Esophagus muscularis mucosa (tissue), 4 donors: Measurements from ENCODE around the gene CD28. TPM values are rescaled to one million over a fixed set of nuclear protein-coding genes. Genes with fewer than 3 reads are reported as not detected.

Source experiments
- DNase-seq: peaks from one replicate; pipeline ENCODE4 v3.0.0-alpha.2; 2017; ENCODE audit errors: extremely low spot score
- H3K27ac ChIP-seq, 4 donors: fragments of 200-600 bp; sonication (generic); replicated peaks in 1 of 4; 1 replicate in 3 of 4; 2 replicates in 1 of 4; pipeline ENCODE4 v1.5.1; 2016 to 2019; ENCODE audit warnings: mild to moderate bottlenecking in 1 of 4
- H3K27me3 ChIP-seq, 4 donors: fragments of 200-600 bp; sonication (generic); one replicate each; pipeline versions ENCODE4 v1.5.1 to v1.6.0; 2016 to 2019
- H3K36me3 ChIP-seq, 4 donors: fragments of 200-600 bp; sonication (generic); one replicate each; pipeline ENCODE4 v1.5.1; 2016 to 2019
- H3K4me1 ChIP-seq, 4 donors: fragments of 200-600 bp; sonication (generic); one replicate each; pipeline ENCODE4 v1.5.1; 2016 to 2019
- H3K4me3 ChIP-seq, 4 donors: fragments of 200-600 bp; sonication (generic); 1 replicate in 2 of 4; 2 replicates in 2 of 4; pipeline ENCODE4 v1.5.1; 2016 to 2019; ENCODE audit warnings: mild to moderate bottlenecking in 4 of 4, moderate library complexity in 1 of 4
- H3K9me3 ChIP-seq, 4 donors: fragments of 200-600 bp; sonication (generic); 1 replicate in 3 of 4; 2 replicates in 1 of 4; pipeline ENCODE4 v1.5.1; 2016 to 2019
- CTCF ChIP-seq, 3 experiments: fragments of 200-600 bp in 2 of 3; fragments of 450-650 bp in 1 of 3; sonication (generic) in 2 of 3; IDR thresholded peaks; one replicate each; pipeline ENCODE4 v1.5.1; 2017 to 2019; ENCODE audit warnings: antibody characterized with exemption in 3 of 3, mild to moderate bottlenecking in 2 of 3, moderate library complexity in 1 of 3
- EP300 ChIP-seq: sonication (generic); formaldehyde crosslinking; IDR thresholded peaks from one replicate; pipeline ENCODE4 v1.6.1; 2017; ENCODE audit warnings: antibody characterized with exemption
- POLR2A ChIP-seq: fragments of 450-650 bp; IDR thresholded peaks from one replicate; pipeline ENCODE4 v1.6.1; 2017; ENCODE audit warnings: antibody characterized with exemption, moderate library complexity, mild to moderate bottlenecking, low read depth
- POLR2AphosphoS5 ChIP-seq, 2 donors: sonication (generic); formaldehyde crosslinking; IDR thresholded peaks; one replicate each; pipeline ENCODE4 v1.6.1; 2017; ENCODE audit warnings: antibody characterized with exemption in 2 of 2
- WGBS: methylation state at CpG from one replicate; pipeline ENCODE4 v1.1.5; 2018; 5-methylcytosine and 5-hydroxymethylcytosine counted together
- intact Hi-C: fragments of 100-400 bp; cut with DNase I; formaldehyde crosslinking; loops from one replicate; pipeline ENCODE4 v1.15.1; 2023
- total RNA-seq, 4 donors: library from RNA; depleted of rRNA; stranded (reverse); fragments of >200 nt; gene quantifications; one replicate each; pipeline versions ENCODE4 v1.1.0 to v1.2.1, GENCODE V29; 2016

The CD28 gene
- total RNA-seq, 4 donors from 2014 or later: under 0.01 to 2.2 (median 0.28) TPM

- intact Hi-C loops: no loop called here
- H3K4me1 ChIP-seq: peaks cover 60 to 77% (median 65%) of the 10 kb centered on the region in 4 donors
- H3K27ac ChIP-seq: peak overlapping the region; percentile 60 to 72 (median 65)
These were observed 22.4 kb upstream of the CD28 start for GRCh38 chr2:203683932-203684556.

GRCh38 chr2:203685081-203685621 is 21.3 kb upstream of the CD28 start:
- intact Hi-C loops: no loop called here
- Histone ChIP-seq H3K27ac (peak overlapping the region; percentile 60 to 72 (median 65)), H3K4me1 (peaks cover 65 to 80% (median 72%) of the 10 kb centered on the region in 4 donors), H3K36me3 (no peaks in the 10 kb centered on the region), H3K27me3 (no peaks in the 10 kb centered on the region), H3K9me3 (no peaks in the 10 kb centered on the region), H3K4me3 (no peak overlapping the region)
- peak; percentile 47 to 58 for TF ChIP-seq POLR2AphosphoS5 (IDR thresholded peaks at IDR 0.05)
- TF ChIP-seq CTCF (IDR thresholded peaks at IDR 0.05): no peak
- 66% methylated on average over 5 of the region's 5 CpGs for WGBS
- peak; percentile 42 for DNase-seq

More at GRCh38 chr2:203683932-203684556, 22.4 kb upstream of the CD28 start:
- no peaks in the 10 kb centered on the region for H3K27me3 ChIP-seq
- TF ChIP-seq CTCF (IDR thresholded peaks at IDR 0.05) (no peak), POLR2AphosphoS5 (IDR thresholded peaks at IDR 0.05) (no peak), EP300 (no peak), POLR2A (no peak)
- H3K9me3 ChIP-seq: no peaks in the 10 kb centered on the region
- 87% methylated on average over 1 of the region's 1 CpG for WGBS
- no peak overlapping the region for H3K4me3 ChIP-seq
- DNase-seq: peak; percentile 91
- H3K36me3 ChIP-seq: no peaks in the 10 kb centered on the region

- H3K4me1 ChIP-seq: peaks cover 63 to 79% (median 73%) of the 10 kb centered on the region in 4 donors
These were observed 20.5 kb upstream of the CD28 start for GRCh38 chr2:203685789-203686420.

GRCh38 chr2:203687165-203687564 is 19.3 kb upstream of the CD28 start:
- Histone ChIP-seq H3K27ac (no peak overlapping the region), H3K9me3 (no peaks in the 10 kb centered on the region), H3K27me3 (no peaks in the 10 kb centered on the region), H3K4me1 (peaks cover 51 to 75% (median 70%) of the 10 kb centered on the region in 4 donors), H3K36me3 (no peaks in the 10 kb centered on the region), H3K4me3 (no peak overlapping the region)
- intact Hi-C loops: no loop called here
- 100% methylated on average over 2 of the region's 2 CpGs for WGBS
- DNase-seq: peak; percentile 47
- TF ChIP-seq EP300 (no peak), POLR2A (no peak), POLR2AphosphoS5 (IDR thresholded peaks at IDR 0.05) (no peak), CTCF (IDR thresholded peaks at IDR 0.05) (no peak)

More at GRCh38 chr2:203685789-203686420, 20.5 kb upstream of the CD28 start:
- Histone ChIP-seq H3K36me3 (no peaks in the 10 kb centered on the region), H3K4me3 (no peak overlapping the region), H3K27ac (peak overlapping the region; percentile 60 to 72 (median 65)), H3K27me3 (no peaks in the 10 kb centered on the region), H3K9me3 (no peaks in the 10 kb centered on the region)
- WGBS: 94% methylated on average over 4 of the region's 4 CpGs
- intact Hi-C loops: no loop called here
- DNase-seq: peak; percentile 57
- TF ChIP-seq POLR2A (no peak), POLR2AphosphoS5 (IDR thresholded peaks at IDR 0.05) (no peak), CTCF (IDR thresholded peaks at IDR 0.05) (no peak), EP300 (no peak)
